Stimulated activated CD8-positive, alpha-beta memory T cell treated with anti-CD3 and anti-CD28 coated beads, Interleukin-4, amount 100 ng/mL, for 1 hour (primary cell): ENCODE measurements around the gene CPNE4.
"Not testable (repeated sequence)": the region's sequence is repeated elsewhere in the genome, so short reads cannot be mapped to it uniquely, and the experiment has no call there.

ENCODE experiments used
- DNase-seq, 2 donors: peaks; one replicate each; pipeline ENCODE4 v3.0.0-alpha.2; 2020; ENCODE audit warnings: low read depth in 2 of 2, low spot score in 1 of 2

The CPNE4 gene

GRCh38 chr3:132034486-132035464 lies at the start of gene CPNE4:
CPNE4 (minus strand) TSS chr3:132035014.
- no peak for DNase-seq

GRCh38 chr3:132083583-132084279 lies 48.9 kb upstream of the CPNE4 start:
- DNase-seq, result no peak

- DNase-seq, result no peak
Observed at GRCh38 chr3:132083159-132083558, 48.3 kb upstream of the CPNE4 start.

- no peak for DNase-seq
Observed at GRCh38 chr3:132079147-132079546, 44.3 kb upstream of the CPNE4 start.

- DNase-seq, result no peak
Observed at GRCh38 chr3:132073771-132074170, 39.0 kb upstream of the CPNE4 start.

- DNase-seq, result no peak
Observed at GRCh38 chr3:132071043-132071442, 36.2 kb upstream of the CPNE4 start.

- no peak for DNase-seq
Observed at GRCh38 chr3:132064114-132064513, 29.3 kb upstream of the CPNE4 start.

GRCh38 chr3:132062535-132062934 lies 27.7 kb upstream of the CPNE4 start:
- DNase-seq, result no peak

- DNase-seq, result no peak
Observed at GRCh38 chr3:132055872-132056271, 21.1 kb upstream of the CPNE4 start.

GRCh38 chr3:132047209-132047608 lies 12.4 kb upstream of the CPNE4 start:
- no peak for DNase-seq

- not testable (repeated sequence) for DNase-seq
Observed at GRCh38 chr3:132044874-132045273, 10.1 kb upstream of the CPNE4 start.

- no peak for DNase-seq
Observed at GRCh38 chr3:132042681-132043080, 7.9 kb upstream of the CPNE4 start.

GRCh38 chr3:132038198-132038825 lies 3.5 kb upstream of the CPNE4 start:
- no peak for DNase-seq

GRCh38 chr3:132037581-132037980 lies 2.8 kb upstream of the CPNE4 start:
- DNase-seq, result no peak

- no peak for DNase-seq
Observed at GRCh38 chr3:132037056-132037455, 2.2 kb upstream of the CPNE4 start.

GRCh38 chr3:132034097-132034485 lies 723 bp downstream of the CPNE4 start:
- DNase-seq, result no peak

- no peak for DNase-seq
Observed at GRCh38 chr3:132033471-132033870, 1.3 kb downstream of the CPNE4 start.

GRCh38 chr3:132032959-132033358 lies 1.9 kb downstream of the CPNE4 start:
- no peak for DNase-seq

- no peak for DNase-seq
Observed at GRCh38 chr3:132029182-132029902, 5.5 kb downstream of the CPNE4 start.

- no peak for DNase-seq
Observed at GRCh38 chr3:132022914-132023313, 11.9 kb downstream of the CPNE4 start.

GRCh38 chr3:132020058-132020457 lies 14.8 kb downstream of the CPNE4 start:
- no peak for DNase-seq
